Sigmoid colon (tissue), 7 donors: Measurements from ENCODE around the gene LPAR3. TPM values are rescaled to one million over a fixed set of nuclear protein-coding genes. Genes with fewer than 3 reads are reported as not detected.

Experiments
- DNase-seq: peaks from one replicate; pipeline ENCODE4 v3.0.0-alpha.2; 2019
- H3K27ac ChIP-seq, 4 donors: fragments of 200-600 bp; sonication (generic); one replicate each; pipeline ENCODE4 v1.5.1; 2016 to 2019; ENCODE audit warnings: mild to moderate bottlenecking in 1 of 4
- H3K27me3 ChIP-seq, 3 donors: fragments of 200-600 bp; sonication (generic); one replicate each; pipeline ENCODE4 v1.5.1; 2019; ENCODE audit warnings: mild to moderate bottlenecking in 1 of 3
- H3K36me3 ChIP-seq, 4 donors: fragments of 200-600 bp; sonication (generic); one replicate each; pipeline ENCODE4 v1.5.1; 2016 to 2019
- H3K4me1 ChIP-seq, 4 donors: fragments of 200-600 bp; sonication (generic); one replicate each; pipeline ENCODE4 v1.5.1; 2017 to 2019
- H3K4me3 ChIP-seq, 4 donors: fragments of 200-600 bp; sonication (generic); one replicate each; pipeline ENCODE4 v1.5.1; 2017 to 2019; ENCODE audit warnings: mild to moderate bottlenecking in 2 of 4, moderate library complexity in 1 of 4
- H3K9me3 ChIP-seq, 4 donors: fragments of 200-600 bp in 3 of 4; sonication (generic) in 3 of 4; one replicate each; pipeline versions ENCODE4 v1.5.1 to v1.6.1; 2013 to 2019
- EP300 ChIP-seq, 4 donors: sonication (generic); formaldehyde crosslinking; IDR thresholded peaks; one replicate each; pipeline ENCODE4 v1.6.1; 2017; ENCODE audit warnings: antibody characterized with exemption in 4 of 4
- POLR2A ChIP-seq, 2 donors: fragments of 450-650 bp; IDR thresholded peaks; one replicate each; pipeline ENCODE4 v1.6.1; 2016; ENCODE audit warnings: antibody characterized with exemption in 2 of 2, mild to moderate bottlenecking in 2 of 2, moderate library complexity in 2 of 2
- POLR2AphosphoS5 ChIP-seq, 4 donors: sonication (generic); formaldehyde crosslinking; IDR thresholded peaks; one replicate each; pipeline ENCODE4 v1.6.1; 2017; ENCODE audit warnings: antibody characterized with exemption in 4 of 4
- WGBS, 2 donors: extraction: QIAGEN DNeasy Blood & Tissue Kit; methylation state at CpG; one replicate each; pipeline ENCODE4 v1.1.7; 2013; 5-methylcytosine and 5-hydroxymethylcytosine counted together
- intact Hi-C: fragments of 100-400 bp; cut with DNase I; formaldehyde crosslinking; loops from one replicate; pipeline ENCODE4 v1.15.1; 2023
- polyA plus RNA-seq, 3 donors: library from polyadenylated mRNA; stranded (reverse); fragments of 200-250 nt; gene quantifications; one replicate each; pipeline ENCODE4 v1.2.3, GENCODE V29; 2013
- total RNA-seq, 4 donors: library from RNA; depleted of rRNA; stranded (reverse); fragments of >200 nt; gene quantifications; one replicate each; pipeline ENCODE4 v1.1.0, GENCODE V29; 2016
- TF ChIP-seq, protein P1 (sequence below), 4 experiments: fragments of 450-650 bp in 3 of 4; fragments of 200-600 bp in 1 of 4; IDR thresholded peaks; one replicate each; pipeline ENCODE4 v1.5.1; 2016 to 2019; ENCODE audit warnings: antibody characterized with exemption in 4 of 4, mild to moderate bottlenecking in 3 of 4, moderate library complexity in 2 of 4
- donor health status: healthy with polysubstance abuse.
- donor health status: Bipolar disorder and iron deficiency.
- donor health status: healthy.

Gene LPAR3
- total and polyA plus RNA-seq, 7 donors: 0.23 to 1.4 (median 0.60) TPM; not detected in 4

DNA sequence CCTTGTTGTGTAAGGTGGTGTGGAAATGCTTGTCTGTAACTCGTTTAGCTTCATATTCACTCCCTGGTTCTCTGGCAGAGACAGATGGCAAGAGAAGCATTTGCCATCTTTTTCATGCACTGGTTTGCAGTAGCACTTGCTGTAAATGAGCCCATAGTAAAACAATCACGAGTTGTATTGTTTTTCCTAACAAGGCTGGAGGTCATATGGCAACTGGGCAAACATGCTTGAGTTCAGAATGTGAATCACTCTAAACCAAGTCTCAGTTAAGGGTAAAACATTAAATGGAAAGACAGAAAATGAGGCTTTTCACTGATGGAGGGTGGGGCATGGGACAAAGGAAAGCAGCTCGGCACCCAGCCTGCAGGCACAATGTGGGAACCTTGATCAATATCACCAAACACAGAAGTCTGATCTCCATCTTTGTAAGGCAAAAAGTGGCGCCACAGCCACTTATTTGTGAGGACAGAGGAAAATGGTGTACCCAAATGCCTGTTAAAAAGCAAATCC, 26.5 kb upstream of the LPAR3 start:
- no peak for DNase-seq
- no peaks in the 10 kb centered on the region for H3K9me3 ChIP-seq
- 32 to 56% methylated on average over 4 of the region's 4 CpGs for WGBS, 2 donors
- no peak for TF ChIP-seq POLR2A (IDR thresholded peaks at IDR 0.05)
- TF ChIP-seq, protein P1, sequence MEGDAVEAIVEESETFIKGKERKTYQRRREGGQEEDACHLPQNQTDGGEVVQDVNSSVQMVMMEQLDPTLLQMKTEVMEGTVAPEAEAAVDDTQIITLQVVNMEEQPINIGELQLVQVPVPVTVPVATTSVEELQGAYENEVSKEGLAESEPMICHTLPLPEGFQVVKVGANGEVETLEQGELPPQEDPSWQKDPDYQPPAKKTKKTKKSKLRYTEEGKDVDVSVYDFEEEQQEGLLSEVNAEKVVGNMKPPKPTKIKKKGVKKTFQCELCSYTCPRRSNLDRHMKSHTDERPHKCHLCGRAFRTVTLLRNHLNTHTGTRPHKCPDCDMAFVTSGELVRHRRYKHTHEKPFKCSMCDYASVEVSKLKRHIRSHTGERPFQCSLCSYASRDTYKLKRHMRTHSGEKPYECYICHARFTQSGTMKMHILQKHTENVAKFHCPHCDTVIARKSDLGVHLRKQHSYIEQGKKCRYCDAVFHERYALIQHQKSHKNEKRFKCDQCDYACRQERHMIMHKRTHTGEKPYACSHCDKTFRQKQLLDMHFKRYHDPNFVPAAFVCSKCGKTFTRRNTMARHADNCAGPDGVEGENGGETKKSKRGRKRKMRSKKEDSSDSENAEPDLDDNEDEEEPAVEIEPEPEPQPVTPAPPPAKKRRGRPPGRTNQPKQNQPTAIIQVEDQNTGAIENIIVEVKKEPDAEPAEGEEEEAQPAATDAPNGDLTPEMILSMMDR (IDR thresholded peaks at IDR 0.05): no peak
- no peak for TF ChIP-seq EP300 (IDR thresholded peaks at IDR 0.05)
- TF ChIP-seq POLR2AphosphoS5 (IDR thresholded peaks at IDR 0.05): no peak
- H3K4me3 ChIP-seq: no peak overlapping the region
- H3K4me1 ChIP-seq: no peaks in the 10 kb centered on the region
- no peaks in the 10 kb centered on the region for H3K36me3 ChIP-seq
- H3K27ac ChIP-seq: no peak overlapping the region
- H3K27me3 ChIP-seq: no peaks in the 10 kb centered on the region
- intact Hi-C loops: no loop called here

DNA sequence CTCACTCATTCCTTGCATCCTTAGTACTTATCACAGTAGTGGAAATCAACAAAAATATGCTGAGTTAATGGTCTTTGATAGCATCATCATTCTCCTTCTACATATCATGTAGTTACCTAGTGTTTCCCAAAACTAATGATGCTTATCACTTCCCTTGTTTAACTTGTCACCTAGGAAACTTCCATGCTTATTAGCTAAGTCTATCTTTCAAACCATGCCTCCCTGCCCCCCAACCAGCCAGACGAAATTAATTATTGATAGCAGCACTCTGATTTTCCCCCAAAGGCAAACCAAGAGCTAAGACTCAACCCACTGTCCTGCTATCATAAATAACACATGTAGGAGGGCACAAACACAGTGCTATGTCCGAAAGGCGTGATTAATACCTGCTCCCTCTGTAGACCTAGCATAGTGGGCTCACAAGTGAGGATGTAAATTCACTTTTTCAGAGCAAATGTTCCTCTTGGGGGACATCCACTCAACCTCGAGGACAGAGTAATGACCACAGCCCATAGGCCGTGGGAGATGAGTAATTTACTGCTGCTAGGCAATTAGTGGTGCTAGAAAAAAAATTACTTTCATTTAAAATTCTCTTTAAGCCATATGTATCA, 25.8 kb upstream of the LPAR3 start:
- intact Hi-C loops: no loop called here
- 82 to 83% methylated on average over 5 of the region's 5 CpGs for WGBS, 2 donors

GRCh38 chr1:84916897-84917296, 23.9 kb upstream of the LPAR3 start:
- H3K27me3 ChIP-seq: no peaks in the 10 kb centered on the region
- H3K36me3 ChIP-seq: no peaks in the 10 kb centered on the region
- H3K9me3 ChIP-seq: no peaks in the 10 kb centered on the region
- 85 to 89% methylated on average over 4 of the region's 4 CpGs for WGBS, 2 donors
- intact Hi-C loops: no loop called here
- no peaks in the 10 kb centered on the region for H3K4me1 ChIP-seq
- DNase-seq: no peak
- H3K27ac ChIP-seq: no peak overlapping the region
- no peak for TF ChIP-seq EP300 (IDR thresholded peaks at IDR 0.05)
- TF ChIP-seq, protein P1 (IDR thresholded peaks at IDR 0.05): no peak
- TF ChIP-seq POLR2AphosphoS5 (IDR thresholded peaks at IDR 0.05): no peak
- no peak for TF ChIP-seq POLR2A (IDR thresholded peaks at IDR 0.05)
- H3K4me3 ChIP-seq: no peak overlapping the region

More for the DNA sequence above, 25.8 kb upstream of the LPAR3 start:
- H3K9me3 ChIP-seq: no peaks in the 10 kb centered on the region
- no peak for DNase-seq
- H3K27ac ChIP-seq: no peak overlapping the region
- no peak overlapping the region for H3K4me3 ChIP-seq
- no peaks in the 10 kb centered on the region for H3K27me3 ChIP-seq
- H3K4me1 ChIP-seq: no peaks in the 10 kb centered on the region
- TF ChIP-seq EP300 (IDR thresholded peaks at IDR 0.05) (no peak), POLR2A (IDR thresholded peaks at IDR 0.05) (no peak), POLR2AphosphoS5 (IDR thresholded peaks at IDR 0.05) (no peak)
- TF ChIP-seq, protein P1 (IDR thresholded peaks at IDR 0.05): no peak
- no peaks in the 10 kb centered on the region for H3K36me3 ChIP-seq

DNA sequence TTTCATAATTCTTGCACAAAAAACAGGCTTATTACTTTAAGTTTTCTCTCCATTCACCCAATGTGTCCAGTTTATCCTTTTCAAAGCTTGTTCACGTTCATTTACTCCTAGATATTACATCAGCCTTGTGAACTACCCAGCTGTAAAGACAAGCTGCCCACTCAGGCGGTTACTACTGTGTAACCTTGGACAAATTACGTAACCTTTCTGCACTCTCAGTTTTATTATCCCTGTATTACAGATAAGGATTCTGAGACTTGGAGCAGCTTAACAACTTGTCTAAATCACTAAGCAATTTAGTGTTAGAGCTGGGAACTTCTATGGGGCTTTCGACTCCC, 20.5 kb upstream of the LPAR3 start:
- TF ChIP-seq EP300 (IDR thresholded peaks at IDR 0.05) (no peak), POLR2A (IDR thresholded peaks at IDR 0.05) (no peak), POLR2AphosphoS5 (IDR thresholded peaks at IDR 0.05) (no peak)
- TF ChIP-seq, protein P1 (IDR thresholded peaks at IDR 0.05): no peak
- Histone ChIP-seq H3K4me1 (no peaks in the 10 kb centered on the region), H3K27ac (no peak overlapping the region), H3K36me3 (no peaks in the 10 kb centered on the region), H3K4me3 (no peak overlapping the region), H3K27me3 (no peaks in the 10 kb centered on the region), H3K9me3 (no peaks in the 10 kb centered on the region)
- intact Hi-C loops: no loop called here
- DNase-seq: no peak
- 11 to 52% methylated on average over 4 of the region's 4 CpGs for WGBS, 2 donors
